DMS79 treated with DMSO at 0.1 percent for 48 hours (cell line): ENCODE measurements around the gene CCDC63.

Source experiments
- DNase-seq: peaks from one replicate; lab custom pipeline; 2025; lab: John Stamatoyannopoulos, UW

The CCDC63 gene

GRCh38 chr12:110846615-110847566 is at the start of gene CCDC63:
CCDC63 (plus strand) TSS chr12:110846987; CDS start chr12:110852955, 5,968 bp downstream.
- peak; percentile 13 for DNase-seq

DNA sequence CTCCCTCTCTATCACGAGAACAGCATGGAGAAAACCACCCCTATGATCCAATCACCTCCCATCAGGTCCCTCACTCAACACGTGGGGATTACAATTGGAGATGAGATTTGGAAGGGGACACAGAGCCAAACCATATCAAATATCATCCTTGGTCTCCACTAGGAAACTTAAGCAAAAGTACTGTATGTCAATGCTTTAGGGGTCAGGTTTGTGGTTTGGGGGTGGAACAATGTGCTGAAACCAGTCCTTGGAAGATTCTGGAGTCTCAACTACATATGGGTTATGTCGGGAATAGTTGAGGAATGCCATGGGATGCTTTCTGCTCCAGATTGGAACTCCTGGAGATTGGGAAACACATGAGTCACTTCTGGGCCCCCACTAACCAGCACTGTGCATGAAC is 48.3 kb upstream of the CCDC63 start:
- DNase-seq: no peak

DNA sequence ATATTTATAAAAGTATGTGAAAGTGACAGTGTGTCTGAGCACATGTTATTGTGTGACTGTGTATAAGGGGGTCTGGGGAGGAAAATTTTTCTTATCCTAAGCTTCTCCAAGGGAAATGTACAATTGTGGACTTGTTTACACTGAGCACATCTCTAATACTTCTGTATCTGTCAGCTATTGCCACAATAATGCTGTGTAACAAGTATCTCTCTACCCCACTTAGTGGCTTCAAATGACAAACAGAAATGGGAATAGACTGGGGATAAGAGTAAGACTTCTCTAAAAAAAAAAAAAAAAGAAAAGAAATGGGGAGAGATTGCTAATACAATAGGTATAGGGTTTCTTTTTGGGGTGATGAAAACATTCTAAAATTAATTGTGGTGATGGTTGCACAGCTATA is 44.3 kb upstream of the CCDC63 start:
- no peak for DNase-seq

- DNase-seq: no peak
Measured at GRCh38 chr12:110804406-110804805, 42.4 kb upstream of the CCDC63 start.

DNA sequence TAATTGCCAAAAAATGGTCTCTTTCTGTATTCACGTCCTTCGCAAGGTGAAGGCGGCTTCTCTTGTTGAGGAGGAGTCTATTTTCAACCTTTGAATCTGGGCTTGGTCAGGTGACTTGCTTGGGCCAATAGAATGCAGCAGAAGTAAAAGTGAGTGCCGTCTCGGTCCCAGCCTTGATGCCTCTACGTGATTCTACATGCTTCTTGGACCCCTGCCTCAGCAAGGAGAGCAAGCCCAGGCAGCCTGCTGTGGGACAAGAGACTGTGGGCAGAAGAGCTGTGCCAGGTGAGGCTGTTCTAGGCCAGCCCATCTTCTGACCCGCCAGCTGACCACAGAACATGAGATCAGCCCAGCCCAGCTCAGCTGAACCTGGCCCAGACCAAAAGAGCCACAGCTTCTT is 39.1 kb upstream of the CCDC63 start:
- no peak for DNase-seq

DNA sequence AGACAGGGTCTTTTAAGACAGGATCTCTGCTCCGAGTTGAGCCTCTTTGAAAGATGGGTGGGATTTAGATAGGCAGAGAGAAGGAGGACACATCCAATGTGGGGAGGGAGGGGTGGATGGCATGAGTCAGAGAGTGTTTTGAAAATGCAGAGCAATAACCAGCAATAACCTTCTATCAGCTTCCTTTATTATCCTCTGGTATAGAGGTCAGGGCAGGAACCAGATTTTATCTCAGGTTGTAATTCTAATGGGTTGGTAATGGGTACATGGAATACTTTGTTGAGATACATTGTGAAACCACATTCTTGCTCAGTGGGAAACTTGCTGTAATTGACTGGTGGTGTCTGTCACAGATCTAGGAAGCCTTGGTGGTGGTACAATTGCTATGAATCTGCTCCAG is 37.6 kb upstream of the CCDC63 start:
- DNase-seq: no peak

DNA sequence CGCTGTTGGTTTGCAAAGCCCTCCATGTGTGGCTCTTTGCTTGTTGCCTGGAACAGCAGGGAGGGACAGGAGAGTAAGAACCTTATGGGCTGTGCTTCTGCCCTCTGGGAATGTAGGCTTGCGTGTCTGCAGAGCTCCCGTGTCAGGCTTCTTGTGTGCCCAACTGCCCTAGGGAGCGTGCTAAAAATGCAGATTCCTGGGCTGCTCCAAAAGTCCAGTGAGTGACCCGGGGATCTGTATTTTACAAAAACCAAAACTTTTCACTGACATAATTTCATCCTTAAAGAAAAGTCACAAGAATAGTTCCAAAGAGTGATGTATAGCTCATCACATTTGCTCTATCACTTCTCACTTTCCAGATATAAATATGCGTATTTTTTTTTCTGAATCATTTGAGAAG is 34.8 kb upstream of the CCDC63 start:
- no peak for DNase-seq

DNA sequence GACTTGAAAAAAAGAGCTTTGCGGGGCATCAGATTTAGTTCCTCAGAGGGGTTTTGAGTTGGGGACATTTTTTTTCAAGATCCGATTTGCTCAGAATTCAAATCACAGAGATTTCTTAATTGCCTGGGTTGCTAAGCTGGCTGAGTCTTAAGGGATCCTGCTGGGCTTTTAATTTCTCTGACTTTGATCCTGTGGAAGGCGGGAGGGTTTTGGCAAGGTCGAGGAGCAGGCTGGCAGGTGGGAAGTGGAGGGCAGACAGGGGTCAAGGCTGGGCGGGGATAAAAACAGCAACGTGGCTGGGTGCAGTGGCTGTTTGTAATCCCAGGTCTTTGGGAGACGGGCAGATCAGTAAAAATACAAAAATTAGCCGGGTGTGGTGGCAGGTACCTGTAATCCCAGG is 33.5 kb upstream of the CCDC63 start:
- no peak for DNase-seq

GRCh38 chr12:110813756-110814155 is 33.0 kb upstream of the CCDC63 start:
- no peak for DNase-seq

DNA sequence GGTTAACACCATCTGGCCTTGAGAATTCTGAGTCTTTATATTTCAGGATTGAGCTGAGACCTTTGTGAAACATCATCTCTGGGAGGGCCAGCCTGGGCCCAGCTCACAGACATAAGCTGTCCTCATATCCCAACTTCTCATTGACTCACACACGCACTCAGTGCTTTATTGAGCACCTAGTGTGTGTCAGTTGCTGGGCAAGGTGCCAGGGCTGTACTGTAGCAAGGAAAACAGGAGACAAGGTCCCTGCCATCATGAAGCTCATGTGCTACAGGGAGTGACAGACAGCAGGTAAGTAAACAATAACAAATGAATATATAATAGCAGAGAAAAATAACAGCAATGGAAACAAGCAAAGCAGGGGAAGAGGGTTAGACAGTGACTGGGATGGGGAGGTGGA is 30.5 kb upstream of the CCDC63 start:
- DNase-seq: no peak

GRCh38 chr12:110816779-110817178 is 30.0 kb upstream of the CCDC63 start:
- DNase-seq: no peak

DNA sequence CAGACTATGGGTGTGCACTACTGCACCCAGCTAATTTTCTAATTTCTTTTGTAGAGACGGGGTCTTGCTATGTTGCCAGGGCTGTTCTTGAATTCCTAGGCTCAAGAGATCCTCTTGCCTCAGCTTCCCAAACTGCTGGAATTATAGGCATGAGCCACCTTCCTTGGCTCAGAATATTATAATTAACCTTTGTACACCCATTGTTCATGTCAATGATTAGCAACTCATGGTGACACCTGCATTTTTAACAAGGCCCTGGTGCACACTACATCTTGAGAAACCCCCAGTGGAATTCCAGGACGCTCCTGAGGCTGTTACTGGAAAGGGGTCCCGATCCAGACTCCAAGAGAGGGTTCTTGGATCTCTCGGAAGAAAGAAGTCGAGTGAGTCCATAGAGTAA is 28.3 kb upstream of the CCDC63 start:
- DNase-seq: no peak

GRCh38 chr12:110819150-110819549 is 27.6 kb upstream of the CCDC63 start:
- DNase-seq: no peak

GRCh38 chr12:110819646-110820045 is 27.1 kb upstream of the CCDC63 start:
- DNase-seq: no peak

DNA sequence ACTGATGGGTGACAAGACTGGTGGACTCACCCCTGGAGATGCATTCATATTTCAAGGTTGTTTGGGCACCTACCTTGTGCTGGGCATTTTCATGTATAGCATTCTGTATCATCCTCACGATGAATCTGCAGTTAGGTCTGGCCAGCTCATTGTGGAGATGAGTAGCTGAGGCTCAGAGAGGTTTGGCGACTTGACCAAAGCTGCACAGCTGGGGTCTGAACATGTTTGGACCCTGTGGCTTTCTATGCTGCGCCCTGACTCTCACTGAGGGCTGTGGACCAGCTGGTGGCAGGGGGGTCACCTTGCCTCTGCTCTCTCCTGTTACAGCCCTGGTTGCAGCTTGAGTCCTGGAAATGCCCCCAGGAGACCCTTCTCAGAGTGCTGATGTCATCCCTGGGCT is 24.9 kb upstream of the CCDC63 start:
- no peak for DNase-seq

DNA sequence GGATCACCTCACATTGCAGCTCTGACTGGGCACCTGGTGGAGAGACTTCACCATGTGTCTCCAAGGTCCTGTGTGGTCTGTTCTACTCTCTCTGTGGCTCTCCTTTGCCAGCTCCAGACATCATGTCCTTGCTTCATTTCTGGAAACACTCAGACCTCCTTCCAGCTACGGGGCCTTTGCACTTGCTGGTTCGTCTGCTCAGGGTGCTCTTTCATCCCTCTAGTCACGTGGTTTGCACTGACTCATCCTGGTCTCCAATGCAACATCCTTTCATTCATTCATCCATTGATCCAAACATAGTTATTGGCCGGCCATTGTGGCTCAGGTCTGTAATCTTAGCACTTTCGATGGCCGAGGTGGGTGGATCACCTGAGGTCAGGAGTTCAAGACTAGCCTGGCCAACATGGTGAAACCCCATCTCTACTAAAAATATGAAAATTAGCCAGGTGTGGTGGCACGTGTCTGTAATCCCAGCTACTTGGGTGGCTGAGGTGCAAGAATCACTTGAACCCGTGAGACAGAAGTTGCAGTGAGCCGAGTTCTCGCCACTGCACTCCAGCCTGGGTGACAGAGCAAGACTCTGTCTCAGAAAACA is 23.9 kb upstream of the CCDC63 start:
- DNase-seq: no peak

GRCh38 chr12:110824342-110824741 is 22.4 kb upstream of the CCDC63 start:
- no peak for DNase-seq

- DNase-seq: no peak
Measured at GRCh38 chr12:110825530-110825929, 21.3 kb upstream of the CCDC63 start.

DNA sequence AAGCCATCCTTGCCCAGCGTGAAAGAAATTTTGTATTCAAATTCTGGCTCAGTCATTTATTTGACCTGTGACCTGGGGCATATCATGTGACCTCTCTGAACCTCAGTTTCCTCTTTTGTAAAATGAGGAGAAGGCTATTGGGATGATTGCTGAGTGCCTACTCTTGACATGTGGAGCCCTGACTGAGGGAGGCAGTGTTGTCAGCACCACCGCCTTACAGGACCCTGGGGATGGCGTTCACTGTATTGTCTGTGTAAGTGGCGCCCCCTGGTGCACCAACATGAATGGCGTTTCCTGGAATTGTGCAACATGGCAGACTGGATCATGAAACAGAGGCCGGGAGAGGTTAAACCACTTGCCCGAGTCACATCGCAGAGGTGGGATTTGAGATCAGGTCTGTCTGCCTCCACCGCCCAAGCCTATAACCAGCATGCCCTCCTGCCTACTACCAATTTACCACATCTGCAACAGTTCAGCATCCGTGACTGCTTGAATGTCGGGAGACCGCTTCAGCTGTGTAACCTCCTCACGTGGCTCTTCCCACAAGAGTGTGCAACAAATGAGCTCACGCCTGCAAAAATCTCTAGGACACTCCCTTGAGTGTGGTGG is 20.1 kb upstream of the CCDC63 start:
- DNase-seq: peak; percentile 69

DNA sequence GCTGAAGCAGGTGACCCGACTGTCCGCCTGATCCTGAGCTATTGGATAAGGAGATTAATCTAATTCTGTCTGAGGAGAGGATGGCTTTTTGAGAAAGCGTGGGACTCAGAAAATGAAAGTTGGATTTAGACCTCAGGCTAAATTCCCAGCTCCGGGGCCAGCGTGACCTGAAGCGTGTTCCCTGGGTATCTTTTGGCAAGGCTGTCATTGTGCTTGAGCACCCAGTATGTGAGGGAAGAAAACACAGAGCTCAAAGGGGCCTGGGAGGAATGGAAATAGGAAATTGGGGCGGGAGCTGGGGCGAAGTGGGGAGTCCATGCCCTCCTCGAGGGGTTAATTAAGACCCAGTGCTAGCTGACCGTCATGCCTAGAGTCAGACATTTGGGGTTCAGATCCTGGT is 17.5 kb upstream of the CCDC63 start:
- no peak for DNase-seq

GRCh38 chr12:110836291-110836690 is 10.5 kb upstream of the CCDC63 start:
- no peak for DNase-seq

DNA sequence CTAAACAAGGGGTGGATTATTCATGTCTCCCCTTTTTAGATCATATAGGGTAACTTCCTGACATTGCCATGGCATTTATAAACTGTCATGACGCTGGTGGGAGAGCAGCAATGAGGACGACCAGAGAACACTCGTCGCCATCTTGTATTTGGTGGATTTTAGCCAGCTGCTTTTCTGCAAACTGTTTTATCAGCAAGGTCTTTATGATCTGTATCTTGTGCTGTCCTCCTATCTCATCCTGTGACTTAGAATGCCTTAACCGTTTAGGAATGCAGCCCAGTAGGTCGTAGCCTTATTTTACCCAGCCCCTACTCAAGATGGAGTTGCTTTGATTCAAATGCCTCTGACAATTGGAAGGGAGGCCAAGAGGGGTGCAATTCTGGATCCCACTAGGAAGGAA is 5.8 kb upstream of the CCDC63 start:
- DNase-seq: no peak

- DNase-seq: no peak
Measured at GRCh38 chr12:110844131-110844530, 2.7 kb upstream of the CCDC63 start.
